ENCODE results near the gene E4F1.

DNA sequence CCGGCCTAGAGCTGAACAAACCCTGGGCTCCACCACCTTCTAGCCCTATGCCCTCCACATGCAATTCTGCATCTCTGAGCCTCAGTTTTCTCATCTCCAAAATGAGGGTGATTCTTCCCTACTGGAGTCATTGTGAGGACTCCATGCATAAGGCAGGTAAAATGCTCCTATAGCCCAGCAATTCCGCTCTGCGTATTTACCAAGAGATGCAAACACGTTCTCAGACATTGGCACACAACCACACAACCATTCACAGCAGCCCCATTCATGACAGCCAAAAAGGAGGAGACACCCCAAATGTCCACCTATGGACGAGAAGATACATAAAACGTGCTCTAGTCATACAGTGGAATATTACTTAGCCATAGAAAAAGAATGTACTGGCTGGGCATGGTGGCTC, 23.1 kb upstream of the E4F1 start:
- TF ChIP-seq CTCF (IDR thresholded peaks at IDR 0.05) (no peak), POLR2A (IDR thresholded peaks at IDR 0.05) (no peak)
